DOHH2 (cell line): ENCODE results near the gene TNS1.

Experiments
- H3F3A ChIP-seq: fragments of 200-600 bp; sonication (generic), shearing (Covaris generic); 2 replicates; pipeline ENCODE4 v1.6.0; 2016; ENCODE audit warnings: antibody characterized with exemption, mild to moderate bottlenecking; ENCODE audit not compliant: control insufficient read depth, insufficient read depth
- H3K27ac ChIP-seq: fragments of 200-600 bp; sonication (generic); 2 replicates; pipeline ENCODE4 v1.5.1; 2014; ENCODE audit warnings: low read depth, mild to moderate bottlenecking, low read length, moderate library complexity
- H3K27me3 ChIP-seq: fragments of 200-600 bp; sonication (generic); 2 replicates; pipeline ENCODE4 v1.6.1; 2014; ENCODE audit warnings: mild to moderate bottlenecking, low read length, mixed read lengths; ENCODE audit not compliant: control insufficient read depth
- H3K36me3 ChIP-seq: fragments of 200-600 bp; sonication (generic); 2 replicates; pipeline ENCODE4 v1.6.1; 2014; ENCODE audit warnings: mild to moderate bottlenecking, low read length, moderate library complexity, mixed read lengths; ENCODE audit not compliant: control insufficient read depth
- H3K4me1 ChIP-seq: fragments of 200-600 bp; sonication (generic); 2 replicates; pipeline ENCODE4 v1.6.1; 2014; ENCODE audit warnings: mild to moderate bottlenecking, low read length, mixed read lengths; ENCODE audit not compliant: control insufficient read depth
- H3K4me2 ChIP-seq: fragments of 200-600 bp; sonication (generic); 2 replicates; pipeline ENCODE4 v1.6.0; 2014; ENCODE audit warnings: mild to moderate bottlenecking, low read length, moderate library complexity
- H3K4me3 ChIP-seq: fragments of 200-600 bp; sonication (generic); 2 replicates; pipeline ENCODE4 v1.5.1; 2014; ENCODE audit warnings: mild to moderate bottlenecking, low read length, mixed read lengths
- H3K79me2 ChIP-seq: fragments of 200-600 bp; sonication (generic); 2 replicates; pipeline ENCODE4 v1.6.1; 2014; ENCODE audit warnings: mild to moderate bottlenecking, low read length, mixed read lengths; ENCODE audit not compliant: control insufficient read depth
- H3K9me2 ChIP-seq: fragments of 200-600 bp; sonication (generic); replicated peaks from 2 replicates; pipeline ENCODE4 v1.6.1; 2014; ENCODE audit warnings: mild to moderate bottlenecking, low read length, mixed read lengths; ENCODE audit not compliant: control insufficient read depth
- H3K9me3 ChIP-seq: fragments of 200-600 bp; sonication (generic); 2 replicates; pipeline ENCODE4 v1.6.1; 2014; ENCODE audit warnings: antibody characterized with exemption, low read length, mixed read lengths; ENCODE audit not compliant: control insufficient read depth, insufficient read depth
- H4K20me1 ChIP-seq: fragments of 200-600 bp; sonication (generic); 2 replicates; pipeline ENCODE4 v1.6.0; 2014; ENCODE audit warnings: low read depth, mild to moderate bottlenecking, antibody characterized with exemption, low read length, moderate library complexity; ENCODE audit not compliant: control insufficient read depth, insufficient read depth
- EZH2phosphoT487 ChIP-seq: fragments of 200-600 bp; sonication (generic); IDR thresholded peaks from 2 replicates; pipeline ENCODE4 v1.6.1; 2017; ENCODE audit warnings: borderline replicate concordance, mild to moderate bottlenecking, antibody characterized with exemption, low read length, moderate library complexity, mixed read lengths
- TF ChIP-seq, protein P1 (sequence below): fragments of 200-600 bp; sonication (generic); IDR thresholded peaks from one replicate; pipeline ENCODE4 v1.5.1; 2014; ENCODE audit warnings: antibody characterized with exemption, mild to moderate bottlenecking, low read depth, low read length; ENCODE audit not compliant: poor library complexity, severe bottlenecking

Gene TNS1

GRCh38 chr2:217912098-217913024 is 90.4 kb downstream of the TNS1 start:
- Histone ChIP-seq H3K79me2 (no peaks in the 10 kb centered on the region), H3K4me1 (no peaks in the 10 kb centered on the region), H3K9me2 (no peaks in the 10 kb centered on the region), H3K27ac (no peak overlapping the region), H3F3A (no peaks in the 10 kb centered on the region), H3K9me3 (no peaks in the 10 kb centered on the region), H3K4me3 (no peak overlapping the region), H3K27me3 (no peaks in the 10 kb centered on the region), H3K4me2 (no peak overlapping the region), H4K20me1 (no peaks in the 10 kb centered on the region), H3K36me3 (no peaks in the 10 kb centered on the region)
- no peak for TF ChIP-seq EZH2phosphoT487
- TF ChIP-seq, protein P1, sequence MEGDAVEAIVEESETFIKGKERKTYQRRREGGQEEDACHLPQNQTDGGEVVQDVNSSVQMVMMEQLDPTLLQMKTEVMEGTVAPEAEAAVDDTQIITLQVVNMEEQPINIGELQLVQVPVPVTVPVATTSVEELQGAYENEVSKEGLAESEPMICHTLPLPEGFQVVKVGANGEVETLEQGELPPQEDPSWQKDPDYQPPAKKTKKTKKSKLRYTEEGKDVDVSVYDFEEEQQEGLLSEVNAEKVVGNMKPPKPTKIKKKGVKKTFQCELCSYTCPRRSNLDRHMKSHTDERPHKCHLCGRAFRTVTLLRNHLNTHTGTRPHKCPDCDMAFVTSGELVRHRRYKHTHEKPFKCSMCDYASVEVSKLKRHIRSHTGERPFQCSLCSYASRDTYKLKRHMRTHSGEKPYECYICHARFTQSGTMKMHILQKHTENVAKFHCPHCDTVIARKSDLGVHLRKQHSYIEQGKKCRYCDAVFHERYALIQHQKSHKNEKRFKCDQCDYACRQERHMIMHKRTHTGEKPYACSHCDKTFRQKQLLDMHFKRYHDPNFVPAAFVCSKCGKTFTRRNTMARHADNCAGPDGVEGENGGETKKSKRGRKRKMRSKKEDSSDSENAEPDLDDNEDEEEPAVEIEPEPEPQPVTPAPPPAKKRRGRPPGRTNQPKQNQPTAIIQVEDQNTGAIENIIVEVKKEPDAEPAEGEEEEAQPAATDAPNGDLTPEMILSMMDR, result no peak

- Histone ChIP-seq H3K27me3 (peaks cover 2% of the 10 kb centered on the region; the same call in 1 of the 2 replicates), H3K4me3 (no peak overlapping the region), H3F3A (no peaks in the 10 kb centered on the region), H3K27ac (no peak overlapping the region), H3K4me2 (no peak overlapping the region), H3K9me3 (no peaks in the 10 kb centered on the region), H4K20me1 (no peaks in the 10 kb centered on the region), H3K36me3 (no peaks in the 10 kb centered on the region), H3K9me2 (no peaks in the 10 kb centered on the region), H3K79me2 (no peaks in the 10 kb centered on the region), H3K4me1 (no peaks in the 10 kb centered on the region)
- TF ChIP-seq EZH2phosphoT487, result no peak
- TF ChIP-seq, protein P1, result no peak
These were observed 91.3 kb downstream of the TNS1 start for GRCh38 chr2:217911283-217912097.

DNA sequence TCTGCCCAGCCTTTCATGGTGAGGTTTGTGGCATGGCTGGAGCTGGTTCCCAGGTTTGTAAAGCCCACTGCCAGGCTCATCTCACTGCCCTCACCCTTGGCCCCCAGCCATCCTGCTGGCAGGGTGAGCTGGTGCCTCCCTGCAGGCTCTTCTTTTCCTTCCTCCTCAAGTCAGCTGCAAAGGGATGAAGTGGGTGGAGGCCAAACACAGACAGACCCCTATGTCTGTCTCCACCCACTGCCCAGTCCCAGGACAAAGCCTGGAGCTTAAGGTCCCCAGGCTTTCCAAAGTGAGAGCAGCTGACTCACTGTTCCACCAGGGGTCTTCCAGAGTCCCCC is 92.0 kb downstream of the TNS1 start:
- no peaks in the 10 kb centered on the region for H4K20me1 ChIP-seq
- no peaks in the 10 kb centered on the region for H3K36me3 ChIP-seq
- H3K79me2 ChIP-seq, result no peaks in the 10 kb centered on the region
- H3K9me2 ChIP-seq, result no peaks in the 10 kb centered on the region
- no peak overlapping the region for H3K27ac ChIP-seq
- no peaks in the 10 kb centered on the region for H3K9me3 ChIP-seq
- no peak overlapping the region for H3K4me3 ChIP-seq
- peaks cover 6% of the 10 kb centered on the region; the same call in 1 of the 2 replicates for H3K27me3 ChIP-seq
- no peak for TF ChIP-seq EZH2phosphoT487
- TF ChIP-seq, protein P1, result no peak
- no peaks in the 10 kb centered on the region for H3F3A ChIP-seq
- no peak overlapping the region for H3K4me2 ChIP-seq
- no peaks in the 10 kb centered on the region for H3K4me1 ChIP-seq
